OCI-LY7 (cell line): ENCODE measurements around the gene ERICH2. TPM values are rescaled to one million over a fixed set of nuclear protein-coding genes. Genes with fewer than 3 reads are reported as not detected.

ENCODE experiments used
- BruUV-seq: library from RNA; stranded (reverse); fragments of 400-500 nt; replicated peaks from 2 replicates; lab custom pipeline; 2021; lab: Mats Ljungman, UMichigan
- CTCF ChIA-PET: fragments of 300-600 bp; sonication (Branson Sonifier 250); formaldehyde crosslinking; loops from one replicate; lab custom pipeline; 2022; ENCODE audit warnings: antibody characterized with exemption; ENCODE audit not compliant: unreplicated experiment; lab: Charles Lee
- POLR2A ChIA-PET: fragments of 300-600 bp; sonication (Branson Sonifier 250); formaldehyde crosslinking; loops from one replicate; lab custom pipeline; 2022; ENCODE audit warnings: antibody characterized with exemption; lab: Charles Lee
- DNase-seq: peaks from one replicate; pipeline ENCODE4 v3.0.0-alpha.2; 2015; ENCODE audit warnings: low spot score
- H2AFZ ChIP-seq: fragments of 200-600 bp; sonication (generic), shearing (Covaris generic); 2 replicates; pipeline ENCODE4 v1.6.1; 2014; ENCODE audit warnings: mild to moderate bottlenecking, antibody characterized with exemption, low read length, moderate library complexity
- H3K27ac ChIP-seq: fragments of 200-600 bp; sonication (generic); 2 replicates; pipeline ENCODE4 v1.5.1; 2014; ENCODE audit warnings: mixed run types, low read depth, mild to moderate bottlenecking, moderate library complexity, low read length, inconsistent platforms; ENCODE audit not compliant: poor library complexity, severe bottlenecking
- H3K36me3 ChIP-seq: fragments of 200-600 bp; sonication (generic); 2 replicates; pipeline ENCODE4 v1.6.1; 2014; ENCODE audit warnings: mild to moderate bottlenecking, antibody characterized with exemption, low read length, moderate library complexity, mixed read lengths; ENCODE audit not compliant: insufficient read depth
- H3K4me1 ChIP-seq: fragments of 200-600 bp; sonication (generic); 2 replicates; pipeline ENCODE4 v1.5.1; 2014; ENCODE audit warnings: mild to moderate bottlenecking, low read length; ENCODE audit not compliant: insufficient read depth, poor library complexity, severe bottlenecking
- H3K4me2 ChIP-seq: fragments of 200-600 bp; sonication (generic); 2 replicates; pipeline ENCODE4 v1.6.1; 2014; ENCODE audit warnings: mild to moderate bottlenecking, low read length
- H3K4me3 ChIP-seq: fragments of 200-600 bp; sonication (generic); 2 replicates; pipeline ENCODE4 v1.5.1; 2014; ENCODE audit warnings: mild to moderate bottlenecking, low read depth, low read length; ENCODE audit not compliant: poor library complexity, severe bottlenecking
- H3K79me2 ChIP-seq: fragments of 200-600 bp; sonication (generic); 2 replicates; pipeline ENCODE4 v1.6.1; 2016; ENCODE audit warnings: low read depth, mild to moderate bottlenecking, low read length, moderate library complexity, mixed read lengths; ENCODE audit not compliant: insufficient read depth
- H3K9me2 ChIP-seq: fragments of 200-600 bp; sonication (generic); 2 replicates; pipeline ENCODE4 v1.6.1; 2016; ENCODE audit warnings: mild to moderate bottlenecking, low read length, mixed read lengths; ENCODE audit not compliant: insufficient read depth
- H3K9me3 ChIP-seq: fragments of 200-600 bp; sonication (generic); 2 replicates; pipeline ENCODE4 v1.6.1; 2014; ENCODE audit warnings: mild to moderate bottlenecking, mixed run types, low read length, mixed read lengths
- H4K20me1 ChIP-seq: fragments of 200-600 bp; sonication (generic); 2 replicates; pipeline ENCODE4 v1.6.1; 2014; ENCODE audit warnings: mild to moderate bottlenecking, antibody characterized with exemption, low read length, moderate library complexity, mixed read lengths; ENCODE audit not compliant: insufficient read depth
- EZH2phosphoT487 ChIP-seq: fragments of 200-600 bp; sonication (generic); IDR thresholded peaks from 2 replicates; pipeline ENCODE4 v1.6.1; 2018; ENCODE audit warnings: low read depth, borderline replicate concordance, mild to moderate bottlenecking, mixed run types, antibody characterized with exemption, low read length, moderate library complexity, mixed read lengths
- intact Hi-C: fragments of 100-400 bp; cut with micrococcal nuclease; formaldehyde crosslinking; loops from one replicate; pipeline ENCODE4 v1.10.0; 2022; ENCODE audit not compliant: unreplicated experiment
- total RNA-seq, 2 experiments: library from RNA; depleted of rRNA in 1 of 2; stranded (reverse); fragments of >200 nt in 1 of 2; shearing (Covaris generic) in 1 of 2; gene quantifications; 2 replicates each; pipeline ENCODE4 v1.2.3, GENCODE V29; 2014 to 2022
- TF ChIP-seq, protein P1 (sequence below): fragments of 200-600 bp; sonication (generic); conservative IDR thresholded peaks from 2 replicates; pipeline ENCODE4 v1.5.1; 2014; ENCODE audit warnings: mild to moderate bottlenecking, antibody characterized with exemption, low read length, moderate library complexity, mixed read lengths

The ERICH2 gene
- total RNA-seq, 2 experiments from 2014 or later: not detected

DNA sequence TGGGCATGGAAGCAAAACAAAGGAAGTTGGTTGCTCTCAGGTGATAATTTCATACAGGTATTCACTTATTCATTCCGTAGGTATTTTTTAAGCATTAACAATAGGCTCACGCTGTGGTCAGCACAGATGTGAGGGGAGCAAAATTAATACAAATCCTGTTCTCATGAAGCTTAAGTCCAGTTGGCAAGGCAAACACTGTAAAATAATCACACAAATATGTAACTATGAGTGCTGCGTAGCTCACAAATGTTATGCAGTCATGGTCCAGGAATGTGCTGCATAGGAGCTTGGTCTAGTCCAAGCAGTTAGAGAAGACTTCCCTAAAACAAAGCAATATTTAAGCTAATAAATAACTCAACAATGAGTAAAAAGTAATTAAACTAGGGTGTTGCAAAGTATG lies 31.1 kb upstream of the ERICH2 start:
- H3K4me2 ChIP-seq: no peak overlapping the region
- intact Hi-C loops: no loop called here
- BruUV-seq: no TSS peak
- H3K27ac ChIP-seq: no peak overlapping the region
- H3K9me2 ChIP-seq: no peaks in the 10 kb centered on the region
- ChIA-PET POLR2A (interaction anchor here (0.5 to 1.9 kb wide), 4 partner anchors 11 to 24 kb away, joined by 3 to 5 read pairs (median 4); no protein-coding TSS in a partner anchor), CTCF (no interaction called here)
- no peaks in the 10 kb centered on the region for H3K79me2 ChIP-seq
- H4K20me1 ChIP-seq: no peaks in the 10 kb centered on the region
- no peaks in the 10 kb centered on the region for H3K36me3 ChIP-seq
- no peak overlapping the region for H2AFZ ChIP-seq
- H3K4me3 ChIP-seq: no peak overlapping the region
- DNase-seq: no peak
- no peak for TF ChIP-seq EZH2phosphoT487
- TF ChIP-seq, protein P1, sequence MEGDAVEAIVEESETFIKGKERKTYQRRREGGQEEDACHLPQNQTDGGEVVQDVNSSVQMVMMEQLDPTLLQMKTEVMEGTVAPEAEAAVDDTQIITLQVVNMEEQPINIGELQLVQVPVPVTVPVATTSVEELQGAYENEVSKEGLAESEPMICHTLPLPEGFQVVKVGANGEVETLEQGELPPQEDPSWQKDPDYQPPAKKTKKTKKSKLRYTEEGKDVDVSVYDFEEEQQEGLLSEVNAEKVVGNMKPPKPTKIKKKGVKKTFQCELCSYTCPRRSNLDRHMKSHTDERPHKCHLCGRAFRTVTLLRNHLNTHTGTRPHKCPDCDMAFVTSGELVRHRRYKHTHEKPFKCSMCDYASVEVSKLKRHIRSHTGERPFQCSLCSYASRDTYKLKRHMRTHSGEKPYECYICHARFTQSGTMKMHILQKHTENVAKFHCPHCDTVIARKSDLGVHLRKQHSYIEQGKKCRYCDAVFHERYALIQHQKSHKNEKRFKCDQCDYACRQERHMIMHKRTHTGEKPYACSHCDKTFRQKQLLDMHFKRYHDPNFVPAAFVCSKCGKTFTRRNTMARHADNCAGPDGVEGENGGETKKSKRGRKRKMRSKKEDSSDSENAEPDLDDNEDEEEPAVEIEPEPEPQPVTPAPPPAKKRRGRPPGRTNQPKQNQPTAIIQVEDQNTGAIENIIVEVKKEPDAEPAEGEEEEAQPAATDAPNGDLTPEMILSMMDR: no peak
- H3K9me3 ChIP-seq: no peaks in the 10 kb centered on the region
- no peaks in the 10 kb centered on the region for H3K4me1 ChIP-seq

DNA sequence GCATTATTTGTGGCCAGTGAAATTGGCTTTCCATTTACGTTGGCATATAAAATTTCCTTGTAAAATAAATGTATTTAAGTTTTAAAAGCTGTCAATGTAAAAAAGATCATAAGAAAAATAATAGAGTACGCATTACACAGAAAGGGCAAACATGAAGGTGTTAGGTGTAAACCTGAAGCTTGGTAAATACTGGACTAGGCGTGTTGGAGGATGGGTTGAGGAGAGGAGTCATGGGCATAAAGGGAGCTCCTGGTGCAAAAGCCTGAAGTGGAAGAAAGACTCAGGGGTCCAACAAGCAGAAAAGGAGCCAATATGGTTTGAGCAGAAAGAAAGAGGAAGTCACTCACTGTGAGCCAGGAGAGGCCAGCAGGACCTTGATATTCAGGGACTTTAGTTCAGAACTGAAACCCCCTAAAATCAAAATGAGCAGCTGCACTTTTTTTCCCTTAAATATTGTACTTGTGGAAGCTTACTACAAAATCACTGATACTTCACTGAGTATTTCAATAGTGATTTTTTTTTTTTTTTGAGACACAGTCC lies 30.6 kb upstream of the ERICH2 start:
- Histone ChIP-seq H3K4me3 (no peak overlapping the region), H3K36me3 (no peaks in the 10 kb centered on the region), H3K4me2 (no peak overlapping the region), H3K4me1 (no peaks in the 10 kb centered on the region), H3K79me2 (no peaks in the 10 kb centered on the region), H2AFZ (no peak overlapping the region), H4K20me1 (no peaks in the 10 kb centered on the region), H3K9me2 (no peaks in the 10 kb centered on the region), H3K9me3 (no peaks in the 10 kb centered on the region), H3K27ac (no peak overlapping the region)
- intact Hi-C loops: no loop called here
- BruUV-seq: no TSS peak
- no peak for DNase-seq
- CTCF ChIA-PET: interaction anchor here (0.5 kb wide), 1 partner anchor 102 kb away, joined by 4 read pairs; no protein-coding TSS in a partner anchor
- POLR2A ChIA-PET: interaction anchor here (0.5 to 1.9 kb wide), 6 partner anchors 12 to 35 kb away, joined by 3 to 7 read pairs (median 4); no protein-coding TSS in a partner anchor
- TF ChIP-seq, protein P1: no peak
- no peak for TF ChIP-seq EZH2phosphoT487

DNA sequence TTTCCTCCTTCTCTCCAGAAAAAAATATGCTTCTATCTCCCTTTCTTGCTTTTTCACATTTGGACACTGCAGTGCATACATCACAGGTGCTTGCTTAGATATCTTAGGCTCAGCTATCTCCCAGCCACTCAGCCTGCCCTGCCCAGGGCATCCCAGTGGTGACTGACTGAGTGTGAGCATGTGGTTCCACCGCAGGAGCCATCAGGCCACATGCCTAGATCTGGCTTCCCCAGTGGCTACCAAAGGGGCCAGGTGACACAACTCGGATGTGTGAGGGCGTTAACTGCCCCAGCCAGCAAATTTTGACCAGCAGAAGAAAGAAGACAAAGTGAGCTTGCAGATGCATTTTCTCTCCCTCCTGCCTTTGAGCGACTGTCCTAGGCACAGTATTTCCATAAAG lies 29.5 kb upstream of the ERICH2 start:
- H4K20me1 ChIP-seq: no peaks in the 10 kb centered on the region
- no peaks in the 10 kb centered on the region for H3K36me3 ChIP-seq
- no peak overlapping the region for H3K4me3 ChIP-seq
- ChIA-PET POLR2A (no interaction called here), CTCF (no interaction called here)
- H3K79me2 ChIP-seq: no peaks in the 10 kb centered on the region
- BruUV-seq: no TSS peak
- H3K9me2 ChIP-seq: no peaks in the 10 kb centered on the region
- no peak overlapping the region for H3K27ac ChIP-seq
- H3K4me1 ChIP-seq: no peaks in the 10 kb centered on the region
- intact Hi-C loops: no loop called here
- H3K9me3 ChIP-seq: no peaks in the 10 kb centered on the region
- DNase-seq: no peak
- no peak overlapping the region for H2AFZ ChIP-seq
- TF ChIP-seq EZH2phosphoT487: no peak
- TF ChIP-seq, protein P1: no peak
- H3K4me2 ChIP-seq: no peak overlapping the region
